ENCODE data around the gene TST.

TST gene

GRCh38 chr22:36979016-36979910 is 40.0 kb downstream of the TST start:
- no peak for DNase-seq

GRCh38 chr22:36977947-36978660 is 41.1 kb downstream of the TST start:
- DNase-seq, result peak; percentile 87

- DNase-seq, result peak; percentile 84
Observed at GRCh38 chr22:36977401-36977861, 41.8 kb downstream of the TST start.

- DNase-seq, result no peak
Observed at GRCh38 chr22:36976606-36977005, 42.6 kb downstream of the TST start.

GRCh38 chr22:36971341-36972125 is 47.7 kb downstream of the TST start:
- DNase-seq, result no peak

GRCh38 chr22:36968249-36968964 is 50.8 kb downstream of the TST start:
- no peak for DNase-seq

- peak; percentile 17 for DNase-seq
Observed at GRCh38 chr22:36966851-36967540, 52.3 kb downstream of the TST start.

- no peak for DNase-seq
Observed at GRCh38 chr22:36965696-36966095, 53.6 kb downstream of the TST start.

- no peak for DNase-seq
Observed at GRCh38 chr22:36964106-36964505, 55.1 kb downstream of the TST start.

GRCh38 chr22:36963302-36963701 is 55.9 kb downstream of the TST start:
- DNase-seq, result no peak

GRCh38 chr22:36961626-36962025 is 57.6 kb downstream of the TST start:
- no peak for DNase-seq
